Pancreas (tissue), 10 donors: ENCODE results near the gene OBP2B. TPM values are rescaled to one million over a fixed set of nuclear protein-coding genes. Genes with fewer than 3 reads are reported as not detected.

Source experiments
- ATAC-seq, 4 donors: fragments of 200-7000 bp; cut with Tn5 transposase; one replicate each; pipeline versions ENCODE4 v1.8.0 to v1.9.1; 2020; ENCODE audit warnings: mild to moderate bottlenecking in 4 of 4, moderate library complexity in 4 of 4
- DNase-seq, 6 donors: peaks; one replicate each; pipeline ENCODE4 v3.0.0-alpha.2; 2020
- FAIRE-seq: peaks from 2 replicates; lab custom pipeline; 2012; peaks lifted over from hg19 to GRCh38; lab: Jason Lieb, UNC
- H3K27ac ChIP-seq, 4 donors: fragments of 200-600 bp; sonication (generic); 1 replicate in 3 of 4; 2 replicates in 1 of 4; pipeline versions ENCODE4 v1.5.0 to v1.8.0; 2020
- H3K27me3 ChIP-seq, 4 donors: fragments of 200-600 bp; one replicate each; pipeline ENCODE4 v1.8.0; 2021
- H3K36me3 ChIP-seq, 3 donors: fragments of 200-600 bp; sonication (generic) in 1 of 3; one replicate each; pipeline versions ENCODE4 v1.5.0 to v1.8.0; 2020 to 2021
- H3K4me1 ChIP-seq, 3 donors: fragments of 200-600 bp; one replicate each; pipeline ENCODE4 v1.8.0; 2021
- H3K4me3 ChIP-seq, 4 donors: fragments of 200-600 bp; sonication (generic) in 2 of 4; one replicate each; pipeline versions ENCODE4 v1.5.0 to v1.8.0; 2020 to 2021
- H3K9me3 ChIP-seq, 4 donors: fragments of 200-600 bp; one replicate each; pipeline ENCODE4 v1.8.0; 2021
- WGBS, 2 donors: extraction: QIAGEN DNeasy Blood & Tissue Kit; methylation state at CpG; one replicate each; pipeline ENCODE4 v1.1.7; 2013; 5-methylcytosine and 5-hydroxymethylcytosine counted together
- intact Hi-C, 3 donors: fragments of 100-400 bp; cut with DNase I; formaldehyde crosslinking; loops; one replicate each; pipeline versions ENCODE4 v1.11.1 to v1.14.2; 2022
- polyA plus RNA-seq, 2 donors: library from polyadenylated mRNA; stranded (reverse); fragments of 200-250 nt; gene quantifications; one replicate each; pipeline ENCODE4 v1.2.3, GENCODE V29; 2013
- total RNA-seq, 6 donors: library from RNA; stranded (reverse); fragmentation: NEBNext Ultra II Directional in 4 of 6; extraction: Animal tissue kit (Norgen Biotek cat#: 25700) in 4 of 6; gene quantifications; one replicate each; pipeline versions ENCODE4 v1.2.1 to v1.2.4, GENCODE V29; 2021 to 2023
- TF ChIP-seq, protein P1 (sequence below), 4 donors: fragments of 200-600 bp; sonication (generic) in 3 of 4; IDR thresholded peaks; one replicate each; pipeline versions ENCODE4 v1.5.0 to v1.8.0; 2021; ENCODE audit warnings: antibody characterized with exemption in 4 of 4
- donor health status: healthy with polysubstance abuse.
- donor health status: DM: no; HTN: no; CAD: no; lungs with moderate emphysema.
- donor health status: DM: no; HTN: no; CAD: no.
- donor health status: control.
- donor health status: control.
- donor health status: Bipolar disorder and iron deficiency.
- donor health status: DM: yes; HTN: yes; CAD: no.
- donor health status: DM: no; HTN: no; CAD: no.
- donor health status: DM: no; HTN: no; CAD: no.
- donor health status: DM: yes; HTN: yes; CAD: no.

The OBP2B gene
- total and polyA plus RNA-seq, 8 donors: not detected

DNA sequence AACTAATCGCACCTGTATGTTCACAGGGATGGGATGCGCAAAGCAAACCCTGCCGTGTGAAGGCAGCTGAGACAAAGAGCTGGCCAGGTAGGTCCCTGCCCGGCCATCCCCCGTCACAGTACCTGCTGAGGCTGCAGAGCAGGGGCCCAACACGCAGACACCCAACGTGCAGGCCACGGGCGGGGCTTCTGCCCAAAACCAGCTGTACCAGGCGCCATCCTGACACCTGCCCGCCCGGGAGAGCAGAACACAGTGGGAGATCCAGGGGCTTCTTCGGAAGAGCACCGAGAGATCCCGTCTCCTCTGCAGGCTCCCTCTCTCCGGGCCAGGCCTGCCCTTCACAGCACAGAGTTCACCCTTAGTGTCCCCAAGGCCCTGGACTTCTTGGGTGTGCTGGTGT lies 37.5 kb upstream of the OBP2B start:
- H3K27me3 ChIP-seq: no peaks in the 10 kb centered on the region

DNA sequence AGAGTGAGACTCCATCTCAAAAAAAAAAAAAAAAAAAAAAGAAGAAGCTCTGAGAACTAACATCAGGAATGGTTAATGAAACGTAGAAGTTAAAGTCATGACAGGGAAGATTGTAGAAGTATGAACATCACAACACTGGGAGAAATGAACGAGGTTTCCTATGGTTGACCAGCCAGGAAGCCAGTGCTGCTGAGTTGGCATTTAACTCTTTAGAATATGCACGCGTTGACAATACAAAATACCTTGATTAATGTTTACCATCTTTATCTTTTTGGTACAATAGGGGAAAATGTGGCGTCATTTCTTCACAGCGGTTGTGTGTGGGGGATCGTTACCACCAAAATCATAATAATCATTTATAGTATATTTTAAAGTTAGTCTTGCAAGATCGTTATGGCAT lies 33.9 kb upstream of the OBP2B start:
- WGBS, 2 donors: 63 to 68% methylated on average over 8 of the region's 8 CpGs
- no peaks in the 10 kb centered on the region for H3K36me3 ChIP-seq
- H3K4me3 ChIP-seq: no peak overlapping the region
- H3K27ac ChIP-seq: no peak overlapping the region
- FAIRE-seq (no peak), DNase-seq (no peak), ATAC-seq (no peak)
- H3K27me3 ChIP-seq: no peaks in the 10 kb centered on the region
- H3K9me3 ChIP-seq: no peaks in the 10 kb centered on the region
- peaks cover 0 to 7% (median 0%) of the 10 kb centered on the region in 3 donors for H3K4me1 ChIP-seq
- intact Hi-C loops: no loop called here
- TF ChIP-seq, protein P1, sequence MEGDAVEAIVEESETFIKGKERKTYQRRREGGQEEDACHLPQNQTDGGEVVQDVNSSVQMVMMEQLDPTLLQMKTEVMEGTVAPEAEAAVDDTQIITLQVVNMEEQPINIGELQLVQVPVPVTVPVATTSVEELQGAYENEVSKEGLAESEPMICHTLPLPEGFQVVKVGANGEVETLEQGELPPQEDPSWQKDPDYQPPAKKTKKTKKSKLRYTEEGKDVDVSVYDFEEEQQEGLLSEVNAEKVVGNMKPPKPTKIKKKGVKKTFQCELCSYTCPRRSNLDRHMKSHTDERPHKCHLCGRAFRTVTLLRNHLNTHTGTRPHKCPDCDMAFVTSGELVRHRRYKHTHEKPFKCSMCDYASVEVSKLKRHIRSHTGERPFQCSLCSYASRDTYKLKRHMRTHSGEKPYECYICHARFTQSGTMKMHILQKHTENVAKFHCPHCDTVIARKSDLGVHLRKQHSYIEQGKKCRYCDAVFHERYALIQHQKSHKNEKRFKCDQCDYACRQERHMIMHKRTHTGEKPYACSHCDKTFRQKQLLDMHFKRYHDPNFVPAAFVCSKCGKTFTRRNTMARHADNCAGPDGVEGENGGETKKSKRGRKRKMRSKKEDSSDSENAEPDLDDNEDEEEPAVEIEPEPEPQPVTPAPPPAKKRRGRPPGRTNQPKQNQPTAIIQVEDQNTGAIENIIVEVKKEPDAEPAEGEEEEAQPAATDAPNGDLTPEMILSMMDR (IDR thresholded peaks at IDR 0.05): no peak

More for the DNA sequence above, 37.5 kb upstream of the OBP2B start:
- no peak for DNase-seq
- no peak for FAIRE-seq
- 82 to 86% methylated on average over 16 of the region's 16 CpGs for WGBS, 2 donors
- no peaks in the 10 kb centered on the region for H3K36me3 ChIP-seq
- no peak for ATAC-seq
- intact Hi-C loops: no loop called here
- TF ChIP-seq, protein P1 (IDR thresholded peaks at IDR 0.05): no peak
- H3K4me1 ChIP-seq: no peaks in the 10 kb centered on the region
- H3K27ac ChIP-seq: no peak overlapping the region
- H3K4me3 ChIP-seq: no peak overlapping the region
- no peaks in the 10 kb centered on the region for H3K9me3 ChIP-seq

DNA sequence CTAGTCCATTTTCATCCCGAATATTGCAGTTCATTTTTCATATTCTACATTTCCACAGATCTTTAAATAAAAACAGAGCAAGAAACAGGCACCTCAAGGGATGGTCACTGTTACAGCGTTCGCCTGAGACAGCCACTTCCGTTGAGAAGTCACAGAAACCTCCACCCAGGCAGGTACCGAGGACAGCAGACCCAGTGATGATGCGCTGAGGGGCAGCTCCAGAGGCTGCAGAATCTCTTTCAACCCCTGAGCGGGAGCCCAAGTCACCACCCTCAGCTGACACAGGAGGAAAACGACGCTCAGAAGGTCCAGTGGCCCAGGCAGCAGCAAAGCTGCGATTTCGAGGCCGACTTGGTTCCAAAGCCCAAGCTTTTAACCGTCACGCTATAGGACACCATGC lies 33.2 kb upstream of the OBP2B start:
- 82 to 86% methylated on average over 14 of the region's 14 CpGs for WGBS, 2 donors
- intact Hi-C loops: no loop called here
- Histone ChIP-seq H3K4me3 (no peak overlapping the region), H3K27me3 (no peaks in the 10 kb centered on the region), H3K9me3 (no peaks in the 10 kb centered on the region), H3K36me3 (no peaks in the 10 kb centered on the region), H3K27ac (no peak overlapping the region), H3K4me1 (peaks cover 0 to 7% (median 0%) of the 10 kb centered on the region in 3 donors)
- DNase-seq: no peak
- TF ChIP-seq, protein P1 (IDR thresholded peaks at IDR 0.05): no peak
- ATAC-seq: no peak
- no peak for FAIRE-seq

DNA sequence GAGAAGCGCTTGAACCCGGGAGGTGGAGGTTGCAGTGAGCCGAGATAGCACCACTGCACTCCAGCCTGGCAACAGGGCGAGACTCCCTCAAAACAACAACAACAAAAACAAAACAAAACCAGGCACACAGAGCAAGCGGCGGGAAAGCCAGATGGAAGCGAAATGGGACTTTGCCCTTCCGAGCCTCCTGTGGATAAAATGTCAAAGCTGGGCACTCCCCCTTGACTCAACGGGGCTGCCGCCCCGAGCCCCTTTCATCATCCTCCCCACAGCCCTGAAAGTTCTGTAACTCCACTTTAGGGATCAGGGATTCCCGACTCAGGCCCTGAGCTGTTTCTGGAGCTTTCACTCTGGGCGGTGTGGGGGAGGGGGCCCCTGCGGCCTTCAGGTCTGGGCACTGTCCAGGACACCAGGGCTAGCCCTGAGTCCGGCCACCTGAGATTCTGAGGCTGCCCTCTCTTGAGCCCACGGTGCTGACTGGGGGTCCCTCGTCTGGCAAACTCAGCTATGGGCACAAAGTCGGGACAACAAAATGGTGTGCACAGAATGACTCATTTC lies 30.6 kb upstream of the OBP2B start:
- peaks cover 0 to 7% (median 0%) of the 10 kb centered on the region in 3 donors for H3K4me1 ChIP-seq
- H3K27me3 ChIP-seq: no peaks in the 10 kb centered on the region
- WGBS, 2 donors: 75 to 79% methylated on average over 18 of the region's 18 CpGs
- no peaks in the 10 kb centered on the region for H3K9me3 ChIP-seq
- DNase-seq (no peak), ATAC-seq (no peak), FAIRE-seq (no peak)
- H3K27ac ChIP-seq: peak overlapping the region in 1 of 4 donors; percentile 77
- TF ChIP-seq, protein P1 (IDR thresholded peaks at IDR 0.05): no peak
- peak overlapping the region in 1 of 4 donors; percentile 22 for H3K4me3 ChIP-seq
- H3K36me3 ChIP-seq: no peaks in the 10 kb centered on the region
- intact Hi-C loops: no loop called here

DNA sequence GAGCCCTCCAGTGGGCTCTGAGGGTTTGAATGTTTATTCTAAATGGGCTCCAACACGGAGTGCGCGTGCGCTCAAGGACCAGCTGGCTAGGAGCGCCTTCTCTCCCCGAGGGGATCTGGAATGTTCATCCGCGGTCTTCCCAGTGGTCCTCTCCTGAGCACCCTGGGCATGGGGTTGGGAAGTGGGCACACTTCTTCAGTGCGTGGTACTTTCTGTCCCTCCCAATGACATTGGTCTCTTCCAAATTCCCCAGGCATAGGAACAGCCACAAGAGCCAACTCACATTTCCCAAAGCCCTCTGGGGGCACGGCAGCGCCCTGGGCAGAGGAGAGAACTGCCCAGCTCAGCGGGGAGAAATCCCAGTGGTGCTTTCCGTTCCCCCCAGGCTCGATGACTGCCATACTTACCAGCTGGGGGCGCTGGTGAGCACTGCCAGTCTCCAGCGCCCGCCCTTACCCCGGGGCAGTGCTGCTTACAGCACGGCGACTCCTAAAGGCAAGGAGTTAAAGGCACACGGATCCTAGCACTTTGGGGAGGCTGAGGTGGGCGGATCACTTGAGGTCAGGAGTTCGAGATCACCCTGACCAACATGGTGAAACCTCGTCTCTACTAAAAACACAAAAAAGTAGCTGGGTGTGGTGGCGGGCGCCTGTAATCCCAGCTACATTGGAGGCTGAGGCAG lies 29.9 kb upstream of the OBP2B start:
- ATAC-seq: peak; percentile 90 to 93 (median 91)
- Histone ChIP-seq H3K27ac (peak overlapping the region in 2 of 4 donors; percentile 13 to 77), H3K9me3 (no peaks in the 10 kb centered on the region), H3K36me3 (no peaks in the 10 kb centered on the region), H3K4me3 (peak overlapping the region in 2 of 4 donors; percentile 22), H3K27me3 (no peaks in the 10 kb centered on the region), H3K4me1 (peaks cover 0 to 7% (median 0%) of the 10 kb centered on the region in 3 donors)
- WGBS, 2 donors: 12% methylated on average over 26 of the region's 26 CpGs
- no peak for FAIRE-seq
- DNase-seq: peak; percentile 54 to 86 (median 76)
- TF ChIP-seq, protein P1 (IDR thresholded peaks at IDR 0.05): peak; percentile 55 to 77 (median 74)
- intact Hi-C loops: no loop called here
